ENCODE results near the gene SSMEM1. TPM values are rescaled to one million over a fixed set of nuclear protein-coding genes. Genes with fewer than 3 reads are reported as not detected.
A peak's percentile ranks its signal among the peaks of the same experiment; 100 is the strongest.

SSMEM1 gene
- polyA plus RNA-seq, 1 experiment = not detected

DNA sequence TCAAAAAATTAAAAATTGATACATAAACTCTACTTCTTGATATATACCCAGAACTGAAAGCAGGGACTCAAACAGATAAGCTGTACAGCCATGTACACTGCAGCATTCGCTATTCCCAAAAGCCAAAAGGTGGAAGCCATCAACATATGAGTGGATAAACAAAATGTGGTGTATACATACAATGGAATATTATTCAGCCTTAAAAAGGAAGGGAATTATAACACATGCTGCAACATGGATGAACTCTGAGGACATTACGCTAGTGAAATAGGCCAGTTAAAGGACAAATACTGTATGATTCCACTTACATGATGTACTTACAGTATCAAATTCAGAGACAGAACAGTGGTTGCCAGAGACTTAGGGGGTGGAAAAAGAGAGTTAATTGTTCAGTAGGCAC lies 10.6 kb upstream of the SSMEM1 start:
- Histone ChIP-seq H3K27ac (ENCODE audit: low read depth, low read length) (no peak overlapping the region), H3K27me3 (ENCODE audit: control insufficient read depth, insufficient read depth, low read length) (no peaks in the 10 kb centered on the region), H3K9me3 (ENCODE audit: control insufficient read depth, insufficient read depth, low read length) (no peaks in the 10 kb centered on the region; the same call in 1 of the 2 replicates), H3K4me3 (ENCODE audit: low read depth, low read length) (no peak overlapping the region)
- ChIA-PET POLR2A (no interaction called here), CTCF (no interaction called here)
- TF ChIP-seq, protein P1, sequence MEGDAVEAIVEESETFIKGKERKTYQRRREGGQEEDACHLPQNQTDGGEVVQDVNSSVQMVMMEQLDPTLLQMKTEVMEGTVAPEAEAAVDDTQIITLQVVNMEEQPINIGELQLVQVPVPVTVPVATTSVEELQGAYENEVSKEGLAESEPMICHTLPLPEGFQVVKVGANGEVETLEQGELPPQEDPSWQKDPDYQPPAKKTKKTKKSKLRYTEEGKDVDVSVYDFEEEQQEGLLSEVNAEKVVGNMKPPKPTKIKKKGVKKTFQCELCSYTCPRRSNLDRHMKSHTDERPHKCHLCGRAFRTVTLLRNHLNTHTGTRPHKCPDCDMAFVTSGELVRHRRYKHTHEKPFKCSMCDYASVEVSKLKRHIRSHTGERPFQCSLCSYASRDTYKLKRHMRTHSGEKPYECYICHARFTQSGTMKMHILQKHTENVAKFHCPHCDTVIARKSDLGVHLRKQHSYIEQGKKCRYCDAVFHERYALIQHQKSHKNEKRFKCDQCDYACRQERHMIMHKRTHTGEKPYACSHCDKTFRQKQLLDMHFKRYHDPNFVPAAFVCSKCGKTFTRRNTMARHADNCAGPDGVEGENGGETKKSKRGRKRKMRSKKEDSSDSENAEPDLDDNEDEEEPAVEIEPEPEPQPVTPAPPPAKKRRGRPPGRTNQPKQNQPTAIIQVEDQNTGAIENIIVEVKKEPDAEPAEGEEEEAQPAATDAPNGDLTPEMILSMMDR (IDR thresholded peaks at IDR 0.05; ENCODE audit: low read depth, low read length) = no peak
- no peak for DNase-seq (ENCODE audit: low read depth, low spot score)

DNA sequence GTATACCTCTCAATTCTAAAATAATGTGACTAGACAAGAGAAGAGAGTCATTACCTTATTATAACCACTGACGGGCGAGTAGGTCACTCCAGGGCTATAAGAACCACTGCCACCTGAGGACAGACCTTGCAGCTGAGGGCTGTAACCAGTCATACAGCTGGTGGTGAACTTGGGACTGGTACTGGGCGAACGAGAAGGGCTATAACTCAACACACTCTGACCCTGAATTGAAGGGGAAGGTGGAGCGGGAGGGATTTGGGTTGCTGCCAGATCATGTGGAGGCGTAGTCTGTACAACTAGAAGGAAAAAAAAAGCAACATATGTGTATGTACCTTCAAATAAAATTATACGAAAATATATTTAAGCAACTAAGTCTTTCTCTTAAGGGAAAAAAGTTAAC lies 5.9 kb upstream of the SSMEM1 start:
- TF ChIP-seq, protein P1 (IDR thresholded peaks at IDR 0.05; ENCODE audit: low read depth, low read length) = no peak
- ChIA-PET POLR2A (no interaction called here), CTCF (interaction anchor here (0.6 to 1.6 kb wide), 2 partner anchors 127 to 130 kb away, joined by 4 to 5 read pairs; no protein-coding TSS in a partner anchor)

DNA sequence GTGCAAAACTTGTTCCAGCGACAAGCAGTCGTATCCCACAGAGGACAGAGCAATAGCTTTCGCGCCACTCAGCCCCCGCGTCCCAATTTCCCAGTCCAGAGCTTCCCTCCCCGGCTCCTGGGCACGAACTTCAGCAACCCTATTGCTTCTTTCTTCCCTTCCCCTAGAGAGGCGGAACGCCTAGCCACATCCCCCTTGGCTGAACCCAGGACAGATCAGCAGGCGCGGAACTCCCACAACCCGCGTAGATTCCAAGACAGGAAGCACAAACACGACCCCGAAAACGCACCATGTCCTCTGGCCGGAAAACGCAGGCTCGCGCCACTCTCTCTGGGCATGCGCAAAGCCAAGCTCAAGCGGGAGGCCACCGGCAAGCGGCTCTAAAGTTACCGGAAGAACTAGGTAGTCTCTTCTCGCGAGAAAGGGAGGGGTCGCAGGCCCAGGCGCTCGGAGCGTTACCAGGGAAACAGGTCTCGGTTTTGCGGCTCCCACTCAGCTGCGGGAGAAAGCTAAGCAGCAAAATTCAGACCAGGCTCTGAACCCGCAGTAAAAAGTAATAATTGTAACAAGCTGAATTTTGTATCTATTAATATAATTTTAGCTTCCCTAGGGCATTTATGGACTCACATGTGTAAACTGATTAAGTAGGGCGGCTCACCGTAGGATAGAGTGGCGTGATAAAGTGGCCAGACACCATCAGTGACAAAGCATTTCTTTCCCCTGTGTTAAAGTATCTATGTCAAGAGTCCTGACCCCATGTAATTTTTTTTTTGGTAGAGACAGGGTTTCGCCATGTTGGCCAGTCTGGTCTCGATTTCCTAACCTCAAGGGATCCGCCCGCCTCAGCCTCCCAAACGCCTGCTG lies 2.3 kb upstream of the SSMEM1 start, which contains the start of gene TMEM209:
Gene TMEM209 (minus strand): TSS at position 323 of the 864 bp plus-strand sequence. CDS start 31 bp downstream, at position 292.
- TF ChIP-seq, protein P1 (IDR thresholded peaks at IDR 0.05; ENCODE audit: low read depth, low read length) = no peak
- peaks cover 6% of the 10 kb centered on the region; the same call in 1 of the 2 replicates for H3K9me3 ChIP-seq (ENCODE audit: control insufficient read depth, insufficient read depth, low read length)
- CTCF ChIA-PET = interaction anchor here (0.9 to 1.6 kb wide), 5 partner anchors 12 to 516 kb away, joined by 3 to 6 read pairs (median 5); no protein-coding TSS in a partner anchor
- no peaks in the 10 kb centered on the region for H3K27me3 ChIP-seq (ENCODE audit: control insufficient read depth, insufficient read depth, low read length)
- POLR2A ChIA-PET = interaction anchor here (0.5 to 1.3 kb wide), 10 partner anchors 16 to 236 kb away, joined by 3 to 5 read pairs (median 3); partner anchors contain the start of gene CEP41
- peak within 1 kb of the TSS; percentile 91 for H3K4me3 ChIP-seq (ENCODE audit: low read depth, low read length)
- peak; percentile 93 for DNase-seq (ENCODE audit: low read depth, low spot score)
- peak within 1 kb of the TSS; percentile 92 for H3K27ac ChIP-seq (ENCODE audit: low read depth, low read length)

More for the DNA sequence above, 5.9 kb upstream of the SSMEM1 start:
- Histone ChIP-seq H3K4me3 (ENCODE audit: low read depth, low read length) (no peak overlapping the region), H3K27me3 (ENCODE audit: control insufficient read depth, insufficient read depth, low read length) (no peaks in the 10 kb centered on the region), H3K27ac (ENCODE audit: low read depth, low read length) (no peak overlapping the region), H3K9me3 (ENCODE audit: control insufficient read depth, insufficient read depth, low read length) (peaks cover 6% of the 10 kb centered on the region; the same call in 1 of the 2 replicates)
- DNase-seq (ENCODE audit: low read depth, low spot score) = no peak

DNA sequence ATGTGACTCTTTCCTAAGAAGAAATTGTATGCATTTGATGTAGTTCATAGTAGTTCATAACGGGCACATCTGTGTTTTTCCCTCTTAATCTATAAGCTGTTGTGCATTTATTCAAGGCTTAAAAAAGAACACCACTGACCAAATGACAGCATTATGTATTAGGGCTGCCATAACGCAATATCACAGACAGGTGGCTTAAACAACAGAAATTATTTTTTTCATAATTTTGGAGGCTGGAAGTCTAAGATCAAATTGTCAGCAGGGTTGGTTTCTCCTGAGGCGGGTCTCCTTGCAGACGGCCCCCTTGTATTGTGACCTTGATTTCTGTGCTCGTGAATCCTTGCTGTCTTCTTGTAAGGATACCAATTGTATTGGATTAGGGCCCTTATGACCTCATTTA lies 627 bp upstream of the SSMEM1 start:
- Histone ChIP-seq H3K27me3 (ENCODE audit: control insufficient read depth, insufficient read depth, low read length) (no peaks in the 10 kb centered on the region), H3K4me3 (ENCODE audit: low read depth, low read length) (no peak overlapping the region), H3K27ac (ENCODE audit: low read depth, low read length) (no peak overlapping the region), H3K9me3 (ENCODE audit: control insufficient read depth, insufficient read depth, low read length) (peaks cover 6% of the 10 kb centered on the region; the same call in 1 of the 2 replicates)
- ChIA-PET CTCF (no interaction called here), POLR2A (no interaction called here)
- TF ChIP-seq, protein P1 (IDR thresholded peaks at IDR 0.05; ENCODE audit: low read depth, low read length) = 0 out of 2 replicates have a peak, but pooled peaks have one; percentile 13
- DNase-seq (ENCODE audit: low read depth, low spot score) = no peak

DNA sequence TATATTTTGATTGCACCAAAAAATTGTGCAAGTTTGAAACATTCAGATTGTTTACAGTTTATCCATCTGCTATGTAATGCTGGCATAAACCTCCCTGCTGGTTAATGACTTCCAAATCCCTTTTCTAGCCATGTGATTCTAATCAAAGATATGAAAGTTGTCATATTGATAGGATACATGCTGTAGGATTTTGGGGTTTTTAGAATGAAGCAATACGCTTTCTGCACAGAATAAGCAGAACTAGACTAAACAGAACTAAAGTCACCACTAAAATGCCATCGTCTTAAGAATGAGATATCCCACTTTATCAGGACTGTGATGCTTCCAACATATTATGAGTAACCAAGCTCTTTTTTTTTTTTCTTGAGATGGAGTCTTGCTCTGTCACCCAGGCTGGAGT lies 856 bp downstream of the SSMEM1 start:
- POLR2A ChIA-PET = interaction anchor here (1.0 kb wide), 1 partner anchor 68 kb away, joined by 3 read pairs; no protein-coding TSS in a partner anchor
- TF ChIP-seq, protein P1 (IDR thresholded peaks at IDR 0.05; ENCODE audit: low read depth, low read length) = no peak
- Histone ChIP-seq H3K9me3 (ENCODE audit: control insufficient read depth, insufficient read depth, low read length) (peaks cover 6% of the 10 kb centered on the region; the same call in 1 of the 2 replicates), H3K4me3 (ENCODE audit: low read depth, low read length) (no peak overlapping the region), H3K27ac (ENCODE audit: low read depth, low read length) (no peak overlapping the region), H3K27me3 (ENCODE audit: control insufficient read depth, insufficient read depth, low read length) (no peaks in the 10 kb centered on the region)
- CTCF ChIA-PET = interaction anchor here (1.0 kb wide), 1 partner anchor 136 kb away, joined by 3 read pairs; no protein-coding TSS in a partner anchor
- no peak for DNase-seq (ENCODE audit: low read depth, low spot score)
